Measurements from ENCODE around the gene ZFHX3. TPM values are rescaled to one million over a fixed set of nuclear protein-coding genes. Genes with fewer than 3 reads are reported as not detected.

Gene ZFHX3
- total RNA-seq, 4 donors from 2014 or later: 36.3 to 44.0 (median 38.1) TPM

DNA sequence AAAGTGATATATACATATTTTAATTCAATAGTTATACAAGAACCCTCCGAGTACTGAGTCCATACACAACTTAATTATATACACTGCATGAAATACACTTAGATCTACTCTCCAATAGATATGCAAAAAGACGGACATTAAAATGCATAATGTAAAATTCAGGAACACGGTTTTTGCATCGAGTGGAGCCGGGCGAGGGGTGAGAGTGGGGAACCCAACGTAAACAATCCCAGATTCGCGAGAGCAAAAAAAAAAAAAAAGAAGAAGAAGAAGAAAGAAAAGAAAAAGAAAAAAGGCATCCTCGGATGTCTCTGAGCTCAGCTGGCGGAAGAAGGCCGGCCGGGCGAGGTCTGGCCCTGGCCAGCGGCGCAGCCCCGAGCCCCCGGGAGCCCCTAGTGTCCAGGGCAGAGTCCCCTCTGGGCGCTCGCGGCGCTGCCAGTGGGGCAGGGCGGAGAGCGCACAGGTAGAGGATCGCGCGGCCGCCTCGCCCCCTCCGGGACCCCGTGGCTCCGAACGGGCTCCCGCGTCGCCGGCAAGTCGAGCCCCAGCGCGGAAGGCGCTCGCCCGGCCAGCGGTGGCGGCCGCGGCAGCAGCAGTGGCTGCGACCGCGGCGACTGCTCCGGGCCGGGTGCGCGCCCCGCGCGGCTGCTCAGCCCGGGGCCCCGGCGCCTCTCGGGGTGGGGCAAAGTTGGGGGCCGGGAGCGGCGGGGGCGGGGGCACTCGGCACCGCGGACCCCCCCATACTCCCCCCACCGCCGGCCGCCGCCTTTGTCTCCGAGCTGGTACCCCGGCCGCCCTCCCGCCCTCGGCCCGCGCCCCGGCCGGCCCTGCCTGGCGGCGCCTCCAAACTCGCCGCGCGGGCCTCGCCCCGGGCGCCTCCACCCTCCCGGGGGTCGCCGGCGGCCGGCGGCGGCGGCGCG is 9.6 kb upstream of the ZFHX3 start:
- TF ChIP-seq EP300 (IDR thresholded peaks at IDR 0.05) (no peak), POLR2A (IDR thresholded peaks at IDR 0.05) (peak in 1 of 2 donors; percentile 41)
- TF ChIP-seq, protein P1, sequence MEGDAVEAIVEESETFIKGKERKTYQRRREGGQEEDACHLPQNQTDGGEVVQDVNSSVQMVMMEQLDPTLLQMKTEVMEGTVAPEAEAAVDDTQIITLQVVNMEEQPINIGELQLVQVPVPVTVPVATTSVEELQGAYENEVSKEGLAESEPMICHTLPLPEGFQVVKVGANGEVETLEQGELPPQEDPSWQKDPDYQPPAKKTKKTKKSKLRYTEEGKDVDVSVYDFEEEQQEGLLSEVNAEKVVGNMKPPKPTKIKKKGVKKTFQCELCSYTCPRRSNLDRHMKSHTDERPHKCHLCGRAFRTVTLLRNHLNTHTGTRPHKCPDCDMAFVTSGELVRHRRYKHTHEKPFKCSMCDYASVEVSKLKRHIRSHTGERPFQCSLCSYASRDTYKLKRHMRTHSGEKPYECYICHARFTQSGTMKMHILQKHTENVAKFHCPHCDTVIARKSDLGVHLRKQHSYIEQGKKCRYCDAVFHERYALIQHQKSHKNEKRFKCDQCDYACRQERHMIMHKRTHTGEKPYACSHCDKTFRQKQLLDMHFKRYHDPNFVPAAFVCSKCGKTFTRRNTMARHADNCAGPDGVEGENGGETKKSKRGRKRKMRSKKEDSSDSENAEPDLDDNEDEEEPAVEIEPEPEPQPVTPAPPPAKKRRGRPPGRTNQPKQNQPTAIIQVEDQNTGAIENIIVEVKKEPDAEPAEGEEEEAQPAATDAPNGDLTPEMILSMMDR (IDR thresholded peaks at IDR 0.05): peak in 3 of 5 experiments; percentile 33 to 49 (median 39)
- DNase-seq (ENCODE audit: low spot score in 2 of 2): no peak
- Histone ChIP-seq H3K27me3 (no peaks in the 10 kb centered on the region), H3K9me3 (no peaks in the 10 kb centered on the region), H3K27ac (peak overlapping the region; percentile 82 to 99 (median 94)), H3K36me3 (no peaks in the 10 kb centered on the region), H3K4me1 (peaks cover 0 to 68% (median 30%) of the 10 kb centered on the region in 4 donors), H3K4me3 (peak overlapping the region; percentile 48 to 83 (median 56))
- WGBS, 2 donors: 0 to 2% methylated on average over 23 to 37 of the region's 101 CpGs

DNA sequence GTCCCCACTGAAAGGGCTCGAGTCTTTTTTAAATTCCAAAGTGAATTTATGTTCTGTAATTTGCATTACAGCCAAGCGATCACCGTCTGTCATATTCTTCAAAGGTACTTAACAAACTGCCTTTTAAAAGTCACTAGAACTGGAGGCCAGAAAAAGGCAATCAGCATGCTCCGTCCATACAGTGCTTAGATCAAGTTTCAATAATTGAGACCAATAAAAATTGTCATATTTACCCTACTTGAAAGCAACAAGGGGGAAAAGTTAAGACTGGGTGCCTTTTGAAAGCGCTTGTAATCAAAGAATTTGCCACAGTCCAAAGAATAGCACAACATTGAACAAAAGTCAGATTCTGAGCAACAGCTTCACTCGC is 9.0 kb upstream of the ZFHX3 start:
- H3K4me3 ChIP-seq: peak overlapping the region; percentile 48 to 83 (median 56)
- H3K9me3 ChIP-seq: no peaks in the 10 kb centered on the region
- peaks cover 0 to 70% (median 30%) of the 10 kb centered on the region in 4 donors for H3K4me1 ChIP-seq
- DNase-seq (ENCODE audit: low spot score in 2 of 2): no peak
- H3K27me3 ChIP-seq: no peaks in the 10 kb centered on the region
- no peak for TF ChIP-seq EP300 (IDR thresholded peaks at IDR 0.05)
- TF ChIP-seq POLR2A (IDR thresholded peaks at IDR 0.05): no peak
- TF ChIP-seq, protein P1 (IDR thresholded peaks at IDR 0.05): no peak
- H3K36me3 ChIP-seq: no peaks in the 10 kb centered on the region
- whole genome bisulfite sequencing, 2 donors: 27 to 37% methylated on average over 6 of the region's 6 CpGs
- peak overlapping the region; percentile 82 to 99 (median 94) for H3K27ac ChIP-seq

DNA sequence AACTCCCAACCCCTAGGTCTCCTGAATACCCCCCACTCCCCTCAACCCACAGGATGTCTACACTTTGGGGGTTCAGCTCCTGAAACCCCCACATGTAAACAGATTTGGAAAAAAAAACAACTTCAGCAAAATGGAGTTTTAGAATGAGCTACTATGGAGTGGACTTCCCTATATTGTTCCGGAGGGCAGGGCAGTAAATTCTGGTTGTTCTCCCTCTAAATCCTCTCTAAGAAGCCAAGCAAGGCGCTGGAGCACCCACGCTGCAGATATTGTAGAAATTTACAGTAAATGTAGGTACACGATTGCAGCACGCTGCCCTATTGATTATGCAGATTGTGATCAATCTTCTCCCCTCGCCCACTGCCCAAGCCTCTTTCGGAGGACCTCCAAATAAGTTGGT is 8.5 kb upstream of the ZFHX3 start:
- DNase-seq (ENCODE audit: low spot score in 2 of 2): no peak
- WGBS, 2 donors: 72 to 81% methylated on average over 7 of the region's 7 CpGs
- H3K27ac ChIP-seq: peak overlapping the region; percentile 82 to 99 (median 94)
- H3K36me3 ChIP-seq: no peaks in the 10 kb centered on the region
- H3K9me3 ChIP-seq: no peaks in the 10 kb centered on the region
- peaks cover 0 to 70% (median 33%) of the 10 kb centered on the region in 4 donors for H3K4me1 ChIP-seq
- peak overlapping the region; percentile 48 to 83 (median 56) for H3K4me3 ChIP-seq
- no peaks in the 10 kb centered on the region for H3K27me3 ChIP-seq
- TF ChIP-seq POLR2A (IDR thresholded peaks at IDR 0.05): no peak

DNA sequence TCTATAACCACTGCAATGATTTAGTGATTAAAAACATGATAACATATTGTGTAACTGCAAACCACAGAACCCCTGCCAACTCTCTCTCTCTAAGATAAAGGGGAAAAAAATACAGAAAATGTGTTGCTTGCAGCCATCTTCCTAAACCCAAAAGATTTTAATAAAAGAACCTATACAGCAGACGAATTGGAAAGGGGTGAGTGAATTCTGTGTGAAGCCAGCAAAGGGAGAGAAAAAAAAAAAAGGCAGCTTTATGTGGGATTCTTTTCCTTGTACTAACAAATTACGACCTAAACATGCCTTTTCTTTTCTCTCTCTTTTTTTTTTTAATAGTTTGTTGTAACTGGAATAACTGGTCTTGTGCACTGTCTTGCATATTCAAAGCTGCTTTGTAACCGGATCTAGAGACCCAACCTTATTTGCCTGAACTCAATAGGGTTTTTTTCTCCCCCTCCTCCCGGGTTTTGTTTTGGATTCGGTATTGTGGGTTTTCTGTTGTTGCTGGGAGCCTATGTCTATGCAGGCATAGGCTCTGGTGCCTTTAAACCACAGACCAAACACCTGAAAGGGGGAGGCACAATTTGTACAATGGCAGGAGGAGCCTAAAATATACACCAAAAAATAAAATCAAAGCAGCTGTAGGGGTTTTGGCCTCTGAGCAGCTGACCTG is 7.0 kb upstream of the ZFHX3 start:
- no peak overlapping the region for H3K4me3 ChIP-seq
- TF ChIP-seq POLR2A (IDR thresholded peaks at IDR 0.05) (no peak), EP300 (IDR thresholded peaks at IDR 0.05) (no peak)
- TF ChIP-seq, protein P1 (IDR thresholded peaks at IDR 0.05): no peak
- peaks cover 0 to 69% (median 30%) of the 10 kb centered on the region in 4 donors for H3K4me1 ChIP-seq
- peak overlapping the region; percentile 82 to 99 (median 94) for H3K27ac ChIP-seq
- no peak for DNase-seq (ENCODE audit: low spot score in 2 of 2)
- H3K36me3 ChIP-seq: no peaks in the 10 kb centered on the region
- H3K9me3 ChIP-seq: no peaks in the 10 kb centered on the region
- H3K27me3 ChIP-seq: no peaks in the 10 kb centered on the region
- 19 to 20% methylated on average over 5 of the region's 5 CpGs for WGBS, 2 donors

DNA sequence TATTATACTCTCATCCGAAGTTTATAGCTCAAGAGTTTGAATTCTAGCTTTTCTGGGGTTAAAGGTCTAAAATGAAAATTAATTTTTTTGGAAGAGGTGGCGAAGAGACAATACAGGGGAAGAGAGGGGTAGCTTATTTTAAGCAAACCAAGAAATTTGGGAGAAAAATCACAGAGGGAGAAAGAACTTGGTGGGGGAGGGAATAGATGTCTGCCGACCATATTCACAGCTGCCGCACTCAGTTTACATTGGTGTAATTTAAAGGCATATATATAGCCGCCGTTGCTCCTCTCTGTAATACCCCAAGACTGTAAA is 6.5 kb upstream of the ZFHX3 start:
- H3K27ac ChIP-seq: peak overlapping the region in 3 of 4 donors; percentile 90 to 99 (median 97)
- 63 to 65% methylated on average over 6 of the region's 6 CpGs for WGBS, 2 donors

More for the DNA sequence above, 6.5 kb upstream of the ZFHX3 start:
- no peaks in the 10 kb centered on the region for H3K9me3 ChIP-seq
- H3K27me3 ChIP-seq: no peaks in the 10 kb centered on the region
- DNase-seq (ENCODE audit: low spot score in 2 of 2): no peak
- peaks cover 0 to 69% (median 30%) of the 10 kb centered on the region in 4 donors for H3K4me1 ChIP-seq
- TF ChIP-seq POLR2A (IDR thresholded peaks at IDR 0.05) (no peak), EP300 (IDR thresholded peaks at IDR 0.05) (no peak)
- TF ChIP-seq, protein P1 (IDR thresholded peaks at IDR 0.05): no peak
- no peaks in the 10 kb centered on the region for H3K36me3 ChIP-seq
- no peak overlapping the region for H3K4me3 ChIP-seq

Data from tibial nerve (tissue), 4 donors.